ENCODE data around the gene POLD4.

Gene POLD4

GRCh38 chr11:67312187-67313021 is 40.9 kb downstream of the POLD4 start:
- DNase-seq (ENCODE audit: low read depth) = no peak
- no peak for TF ChIP-seq CTCF (IDR thresholded peaks at IDR 0.05; ENCODE audit: low read depth, low read length, missing control alignments)
- H3K4me3 ChIP-seq (ENCODE audit: low read depth, low read length) = no peak overlapping the region

GRCh38 chr11:67311556-67312082 is 41.7 kb downstream of the POLD4 start:
- DNase-seq (ENCODE audit: low read depth) = no peak
- TF ChIP-seq CTCF (IDR thresholded peaks at IDR 0.05; ENCODE audit: low read depth, low read length, missing control alignments) = no peak
- no peak overlapping the region for H3K4me3 ChIP-seq (ENCODE audit: low read depth, low read length)

DNA sequence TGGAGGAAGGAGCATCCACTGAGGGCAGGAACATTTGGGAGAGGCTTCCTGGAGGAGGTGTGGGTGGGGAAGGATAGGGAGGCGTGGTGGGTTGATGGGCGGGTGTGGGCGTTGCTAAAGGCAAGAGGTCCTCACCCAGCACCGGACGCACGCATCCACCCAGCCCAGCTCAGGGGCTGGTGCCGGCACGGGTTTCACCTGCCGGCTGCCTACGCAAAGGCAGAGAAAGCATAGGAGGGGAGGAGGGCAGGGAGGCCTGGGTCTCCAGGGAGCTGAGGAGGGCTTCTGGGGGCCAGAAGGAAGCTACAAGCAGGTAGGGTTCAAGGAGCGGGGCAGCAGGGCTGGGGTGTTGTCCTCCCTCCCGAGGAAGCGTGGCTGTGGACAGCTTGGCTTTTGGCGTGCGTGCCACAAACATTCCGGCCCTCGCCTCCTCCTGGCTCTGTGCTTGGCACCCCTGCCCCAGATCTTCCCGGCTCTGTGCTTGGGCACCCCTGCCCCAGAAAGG is 42.2 kb downstream of the POLD4 start:
- no peak for DNase-seq (ENCODE audit: low read depth)
- no peak for TF ChIP-seq CTCF (IDR thresholded peaks at IDR 0.05; ENCODE audit: low read depth, low read length, missing control alignments)
- no peak overlapping the region for H3K4me3 ChIP-seq (ENCODE audit: low read depth, low read length)

GRCh38 chr11:67310246-67311050 is 42.9 kb downstream of the POLD4 start:
- TF ChIP-seq CTCF (IDR thresholded peaks at IDR 0.05; ENCODE audit: low read depth, low read length, missing control alignments) = no peak
- no peak overlapping the region for H3K4me3 ChIP-seq (ENCODE audit: low read depth, low read length)
- no peak for DNase-seq (ENCODE audit: low read depth)

- H3K4me3 ChIP-seq (ENCODE audit: low read depth, low read length) = no peak overlapping the region
- DNase-seq (ENCODE audit: low read depth) = no peak
- no peak for TF ChIP-seq CTCF (IDR thresholded peaks at IDR 0.05; ENCODE audit: low read depth, low read length, missing control alignments)
Measured at GRCh38 chr11:67309661-67310061, 43.7 kb downstream of the POLD4 start.

DNA sequence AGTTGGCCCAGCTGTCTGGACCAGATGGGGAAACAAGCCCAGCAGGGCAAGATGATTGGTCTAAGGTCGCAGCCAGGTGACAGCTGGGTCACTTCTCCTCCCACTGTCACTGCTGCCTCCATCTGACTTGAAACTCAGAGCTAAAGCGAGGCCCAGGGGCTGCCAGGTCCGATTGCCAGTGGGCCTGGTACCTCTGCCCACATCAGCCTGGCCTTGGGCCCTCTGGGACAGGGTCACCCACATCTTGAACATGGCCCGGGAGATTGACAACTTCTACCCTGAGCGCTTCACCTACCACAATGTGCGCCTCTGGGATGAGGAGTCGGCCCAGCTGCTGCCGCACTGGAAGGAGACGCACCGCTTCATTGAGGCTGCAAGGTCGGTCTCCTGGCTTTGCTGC is 44.2 kb downstream of the POLD4 start:
- TF ChIP-seq CTCF (IDR thresholded peaks at IDR 0.05; ENCODE audit: low read depth, low read length, missing control alignments) = no peak
- DNase-seq (ENCODE audit: low read depth) = no peak

More for the DNA sequence above, 44.2 kb downstream of the POLD4 start:
- no peak overlapping the region for H3K4me3 ChIP-seq (ENCODE audit: low read depth, low read length)
